Activated CD4-positive, CD25-positive, alpha-beta regulatory T cell (primary cell): ENCODE data around the gene CIAO3.
A peak's percentile ranks its signal among the peaks of the same experiment; 100 is the strongest.

Experiments used
- DNase-seq, 4 experiments: peaks; one replicate each; lab custom pipeline; 2025; lab: John Stamatoyannopoulos, UW

CIAO3 gene

DNA sequence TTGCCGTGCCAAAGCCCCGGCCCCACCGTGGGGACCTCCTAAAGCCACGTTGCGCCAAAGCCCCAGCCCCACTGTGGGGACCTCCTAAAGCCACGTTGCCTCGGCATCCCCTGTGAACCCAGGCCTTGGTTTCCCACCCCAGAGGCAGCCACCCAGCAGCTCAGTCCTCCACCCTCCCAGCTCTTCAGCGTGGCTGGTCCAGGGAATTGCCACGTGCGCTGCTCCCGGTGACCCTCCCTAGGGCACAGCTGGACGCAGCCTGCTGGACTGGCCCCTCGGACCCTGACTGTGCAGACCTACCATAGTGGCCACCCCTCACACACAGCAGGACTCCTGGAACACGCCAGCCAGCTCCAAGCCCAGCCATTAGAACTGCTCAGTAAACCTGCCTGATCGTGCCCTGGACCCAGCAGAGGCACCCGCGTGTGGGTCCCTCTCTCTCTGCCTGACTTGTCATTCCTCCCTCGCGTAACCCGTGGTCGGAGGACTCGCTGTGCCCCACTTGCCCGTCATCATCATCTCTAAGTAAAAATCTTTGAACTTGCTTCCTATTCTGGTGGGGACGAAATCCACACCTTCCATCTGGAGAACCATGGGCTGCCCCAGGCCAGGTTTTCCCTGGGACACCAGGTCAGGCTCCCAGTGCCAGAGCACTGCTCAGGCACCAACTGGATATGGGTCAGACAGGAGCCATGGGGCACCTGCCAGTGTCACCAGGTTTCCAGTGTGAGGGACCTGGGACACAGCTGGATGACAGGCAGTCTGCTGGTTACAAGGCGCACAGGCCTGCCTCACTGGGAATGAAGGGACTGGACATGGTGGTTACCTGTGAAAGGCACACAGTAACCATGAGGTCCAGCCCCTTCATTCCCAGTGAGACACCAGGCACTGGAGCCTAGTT is 5.6 kb downstream of the CIAO3 start:
- DNase-seq = no peak

DNA sequence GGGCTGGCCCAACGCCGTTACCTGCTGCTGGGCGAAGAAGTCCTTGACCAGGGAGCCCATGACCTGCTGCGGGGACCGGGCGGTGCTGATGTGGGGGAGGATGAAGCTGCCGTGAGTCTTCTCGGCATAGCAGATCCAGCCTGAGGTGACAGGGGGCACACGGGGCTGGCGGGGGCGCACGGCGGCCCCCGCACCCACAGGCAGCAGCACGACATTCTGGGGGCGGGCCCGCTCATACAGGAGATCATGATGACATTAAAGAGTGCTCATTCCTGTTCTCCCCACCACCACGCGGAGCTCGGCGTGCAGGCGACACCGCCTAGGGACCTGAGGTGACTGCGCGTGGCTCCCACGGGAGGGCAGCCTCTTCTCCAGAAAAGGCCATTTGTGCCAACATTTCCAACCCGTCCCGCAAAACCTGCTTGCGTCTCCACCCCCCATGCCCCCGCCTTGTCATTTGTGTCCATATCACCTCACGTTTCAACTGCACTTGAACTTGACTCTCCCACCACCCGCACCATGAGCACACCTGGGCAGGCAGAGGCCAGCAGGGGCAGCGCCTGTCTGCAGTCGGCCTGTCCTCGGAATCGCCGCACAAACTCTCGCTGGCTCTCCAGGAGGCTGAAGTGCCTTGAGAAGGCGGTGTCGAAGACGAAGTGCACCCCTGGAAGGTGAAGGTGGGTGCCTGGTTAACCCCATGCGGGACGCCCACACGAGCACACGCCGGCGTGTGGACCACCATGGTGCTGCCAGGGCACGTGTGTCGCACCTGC is 6.4 kb downstream of the CIAO3 start:
- no peak for DNase-seq

DNA sequence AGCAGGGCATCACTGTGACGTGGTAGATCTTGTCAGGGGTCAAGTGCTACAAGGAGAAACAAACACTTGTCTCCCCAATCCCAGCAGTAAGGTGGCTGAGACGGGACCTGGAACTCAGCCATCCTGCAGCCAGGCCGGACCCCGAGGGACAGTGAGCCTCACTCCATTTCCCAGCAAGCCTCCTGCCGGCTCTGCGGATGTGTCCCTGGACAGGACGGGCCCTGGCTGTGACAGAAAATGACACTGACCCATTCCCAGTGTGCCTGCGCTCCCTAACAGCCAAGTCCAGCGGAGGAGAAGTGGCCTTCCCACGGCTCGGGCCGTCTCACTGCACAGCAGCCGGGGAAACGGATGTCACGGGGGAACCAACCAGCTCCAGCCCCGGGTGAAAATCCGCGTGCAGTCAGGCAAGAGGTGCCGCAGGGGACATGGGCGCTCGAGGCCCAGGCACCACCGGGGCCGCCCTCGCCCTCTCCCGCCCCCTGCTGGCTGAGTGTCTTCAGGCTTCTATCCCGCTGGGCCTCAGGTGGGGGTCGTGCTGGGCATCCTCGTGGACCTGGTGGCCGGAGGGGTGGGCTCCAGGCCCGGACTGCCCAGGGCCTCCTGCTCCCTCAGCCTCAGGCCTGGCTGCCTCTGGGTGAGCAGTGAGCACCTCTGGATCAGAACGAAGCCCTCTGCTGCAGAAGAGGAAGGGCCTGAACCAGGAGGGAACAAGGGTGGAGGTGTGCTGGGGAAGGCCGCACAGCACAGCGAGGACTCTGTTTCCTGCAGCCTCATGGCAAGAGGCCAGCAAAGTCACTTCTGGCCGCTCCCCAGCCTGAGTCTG is 7.2 kb downstream of the CIAO3 start:
- DNase-seq = peak in 1 of 4 experiments; percentile 22

DNA sequence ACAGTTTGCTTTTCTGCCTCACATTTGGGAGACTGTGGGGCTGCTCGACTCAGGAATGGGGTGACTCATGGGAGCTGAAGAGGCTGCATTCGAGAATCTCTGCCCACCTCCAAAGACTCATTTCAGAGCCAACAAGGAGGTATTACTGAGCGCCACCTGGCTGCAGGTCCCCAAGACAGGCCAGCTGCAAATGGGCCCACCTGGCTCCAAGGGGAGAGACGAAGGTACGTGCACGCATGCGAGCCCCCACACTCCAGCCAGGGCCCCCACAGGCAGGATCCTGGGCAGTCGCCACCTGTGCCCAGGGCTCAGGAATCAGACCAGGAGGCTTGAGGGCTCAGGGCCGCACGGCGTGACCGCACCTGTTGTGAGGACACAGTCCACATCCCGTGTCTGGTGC is 7.9 kb downstream of the CIAO3 start:
- no peak for DNase-seq

DNA sequence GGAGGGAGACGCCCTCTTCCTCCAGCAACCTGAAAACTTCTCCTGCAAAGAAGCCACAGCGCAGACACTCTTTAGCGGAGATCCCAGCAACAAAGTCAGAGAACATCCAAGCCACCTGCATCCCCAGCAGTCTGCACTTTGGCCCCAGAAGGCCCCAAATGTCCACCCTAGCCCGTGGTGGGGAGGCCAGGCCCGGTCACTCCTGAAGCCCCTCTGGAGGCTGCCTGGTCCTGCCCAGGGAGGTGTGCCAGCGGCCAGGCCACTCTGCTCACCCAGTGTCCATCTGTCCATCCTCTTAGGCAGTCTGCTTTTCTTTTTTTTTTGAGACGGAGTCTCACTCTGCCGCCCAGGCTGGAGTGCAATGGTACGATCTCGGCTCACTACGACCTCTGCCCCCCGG is 8.5 kb downstream of the CIAO3 start:
- no peak for DNase-seq

DNA sequence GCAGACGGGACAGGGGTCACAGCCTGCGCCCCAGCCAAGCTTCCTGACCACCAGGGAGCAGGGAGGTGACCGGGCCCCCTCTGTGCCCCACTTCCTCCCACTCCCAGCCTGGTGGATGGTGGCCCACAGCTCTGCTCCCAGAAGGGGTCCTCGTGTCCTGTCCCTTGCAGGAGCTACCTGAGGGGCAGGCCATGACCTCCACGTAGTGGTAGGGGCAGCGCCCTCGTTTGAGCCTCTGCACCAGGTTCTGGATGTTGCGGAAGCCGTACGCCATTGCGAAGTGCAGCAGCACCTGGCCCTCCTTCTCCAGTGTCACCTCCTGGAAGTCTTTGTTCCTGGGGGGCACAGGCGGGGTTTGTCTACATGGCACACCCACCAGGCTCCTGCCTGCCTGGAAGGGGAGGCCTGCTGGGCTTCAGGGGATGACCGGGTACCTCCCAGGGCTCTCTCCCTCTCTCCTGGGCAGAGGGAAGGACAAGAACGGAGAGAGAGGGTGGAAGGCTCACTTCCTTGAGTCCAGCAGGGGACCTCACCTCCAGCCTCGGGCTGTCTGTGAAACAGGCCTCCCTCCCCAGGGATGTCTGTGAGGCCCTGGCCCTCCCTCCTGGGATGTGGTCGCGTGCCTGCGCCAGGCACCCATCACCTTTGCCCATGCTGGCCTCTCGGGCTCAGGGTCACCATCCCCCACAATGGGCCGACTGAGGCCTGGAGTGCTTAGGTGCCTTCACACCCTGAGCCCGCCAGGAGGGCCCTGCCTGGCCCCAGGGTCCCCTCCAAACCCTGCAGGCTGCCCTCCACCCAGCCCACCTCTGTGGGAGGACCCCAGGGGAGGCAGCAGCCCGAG is 9.9 kb downstream of the CIAO3 start:
- DNase-seq = no peak

GRCh38 chr16:729768-730665 is 10.8 kb downstream of the CIAO3 start:
- no peak for DNase-seq

DNA sequence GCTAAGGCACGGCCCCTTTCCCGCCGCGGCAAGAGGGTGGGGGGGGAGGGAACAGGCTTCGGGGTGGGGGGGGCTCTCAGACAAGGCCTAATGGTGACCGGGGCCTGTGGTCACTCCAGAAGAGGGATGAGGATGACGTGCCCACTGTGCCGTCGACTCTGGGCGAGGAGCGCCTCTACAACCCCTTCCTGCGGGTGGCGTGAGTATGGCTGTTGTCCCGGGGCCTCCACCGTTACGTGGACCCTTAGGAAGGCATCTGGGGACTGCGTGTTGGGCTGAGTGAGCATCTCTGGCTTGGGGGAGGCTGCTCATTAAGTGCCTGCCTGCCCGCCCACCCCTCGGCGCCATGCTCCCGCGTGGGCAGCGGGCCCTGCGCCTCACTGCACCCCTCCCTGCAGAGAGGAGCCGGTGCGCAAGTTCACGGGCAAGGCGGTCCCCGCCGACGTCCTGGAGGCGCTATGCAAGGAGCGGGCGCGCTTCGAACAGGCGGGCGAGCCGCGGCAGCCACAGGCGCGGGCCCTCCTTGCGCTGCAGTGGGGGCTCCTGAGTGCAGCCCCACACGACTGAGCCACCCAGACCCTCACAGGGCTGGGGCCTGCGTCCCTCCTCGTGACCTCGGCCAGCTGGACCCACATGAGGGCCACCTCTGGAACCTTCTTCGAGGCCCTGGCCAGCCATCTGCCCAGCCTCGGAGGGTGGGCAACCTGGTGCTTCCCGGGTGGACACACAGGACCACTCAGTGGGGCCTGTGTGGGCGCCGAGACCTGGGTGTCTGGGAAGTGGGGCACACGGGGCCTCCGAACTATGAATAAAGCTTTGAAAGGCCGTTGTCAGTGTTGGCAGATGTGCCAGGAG is 11.7 kb downstream of the CIAO3 start:
- no peak for DNase-seq

DNA sequence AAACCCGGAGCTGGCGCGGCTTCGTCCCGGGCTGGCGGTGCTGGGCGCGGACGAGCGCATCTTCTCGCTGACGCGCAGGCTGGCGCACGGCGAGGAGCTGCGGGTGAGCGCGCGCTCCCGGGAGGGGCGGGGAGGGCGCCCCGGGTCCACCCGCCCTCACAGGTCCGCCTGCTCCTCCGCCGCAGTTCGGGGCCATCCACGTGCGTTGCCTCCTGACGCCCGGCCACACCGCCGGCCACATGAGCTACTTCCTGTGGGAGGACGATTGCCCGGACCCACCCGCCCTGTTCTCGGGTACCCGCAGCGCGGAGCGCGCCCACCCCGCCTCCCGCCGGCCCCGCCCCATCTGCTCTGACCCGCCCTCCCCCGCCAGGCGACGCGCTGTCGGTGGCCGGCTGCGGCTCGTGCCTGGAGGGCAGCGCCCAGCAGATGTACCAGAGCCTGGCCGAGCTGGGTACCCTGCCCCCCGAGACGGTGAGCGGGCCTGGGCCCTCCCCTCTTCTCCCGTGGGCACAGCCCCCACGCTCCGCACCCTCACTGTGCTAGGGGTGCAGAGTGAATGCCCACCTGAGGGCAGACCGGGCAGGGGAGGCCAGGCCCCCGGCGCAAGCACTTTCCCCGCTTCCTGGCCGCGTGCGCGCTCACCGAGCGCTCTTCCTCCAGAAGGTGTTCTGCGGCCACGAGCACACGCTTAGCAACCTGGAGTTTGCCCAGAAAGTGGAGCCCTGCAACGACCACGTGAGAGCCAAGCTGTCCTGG is 12.5 kb downstream of the CIAO3 start:
- DNase-seq = peak in 2 of 4 experiments; percentile 36 to 38

DNA sequence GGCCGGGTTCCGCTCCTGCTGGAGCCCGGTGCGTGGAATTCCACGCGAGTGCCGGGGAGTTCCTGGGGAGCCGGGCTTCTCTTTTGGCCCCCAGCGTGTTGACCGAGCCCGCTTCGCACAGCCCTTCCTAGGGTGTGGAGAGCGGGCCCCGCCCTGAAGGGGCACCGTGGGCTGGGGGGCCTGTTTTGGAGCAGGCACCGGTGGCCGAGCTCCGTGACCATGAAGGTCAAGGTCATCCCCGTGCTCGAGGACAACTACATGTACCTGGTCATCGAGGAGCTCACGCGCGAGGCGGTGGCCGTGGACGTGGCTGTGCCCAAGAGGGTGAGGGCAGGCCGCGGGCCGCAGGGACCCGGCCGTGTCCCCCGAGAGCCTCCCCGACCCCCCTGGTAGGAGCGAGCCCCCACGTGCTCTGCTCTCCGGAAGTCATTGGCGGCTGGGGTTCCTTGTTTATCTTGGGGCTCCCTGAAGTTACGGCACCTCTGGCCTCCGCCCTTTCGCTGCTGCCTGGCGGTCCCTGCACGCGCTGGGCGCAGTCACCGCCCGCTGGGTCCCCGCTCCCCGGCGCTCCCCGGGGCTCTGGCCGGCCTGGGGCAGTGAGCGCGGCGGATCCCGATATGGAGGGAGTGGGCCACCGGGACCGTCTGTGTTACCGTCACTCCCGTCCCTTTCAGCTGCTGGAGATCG is 13.4 kb downstream of the CIAO3 start:
- DNase-seq = no peak

GRCh38 chr16:726438-727290 is 14.1 kb downstream of the CIAO3 start, which contains the start of the genes CCDC78 and HAGHL:
CCDC78 (minus strand) TSS chr16:726443; CDS start chr16:726367, 76 bp downstream.
HAGHL (plus strand) TSS chr16:727106; CDS start chr16:727510, 404 bp downstream.
- DNase-seq = peak in 3 of 4 experiments; percentile 42 to 52 (median 49)

GRCh38 chr16:726188-726437 is 14.7 kb downstream of the CIAO3 start:
- no peak for DNase-seq

DNA sequence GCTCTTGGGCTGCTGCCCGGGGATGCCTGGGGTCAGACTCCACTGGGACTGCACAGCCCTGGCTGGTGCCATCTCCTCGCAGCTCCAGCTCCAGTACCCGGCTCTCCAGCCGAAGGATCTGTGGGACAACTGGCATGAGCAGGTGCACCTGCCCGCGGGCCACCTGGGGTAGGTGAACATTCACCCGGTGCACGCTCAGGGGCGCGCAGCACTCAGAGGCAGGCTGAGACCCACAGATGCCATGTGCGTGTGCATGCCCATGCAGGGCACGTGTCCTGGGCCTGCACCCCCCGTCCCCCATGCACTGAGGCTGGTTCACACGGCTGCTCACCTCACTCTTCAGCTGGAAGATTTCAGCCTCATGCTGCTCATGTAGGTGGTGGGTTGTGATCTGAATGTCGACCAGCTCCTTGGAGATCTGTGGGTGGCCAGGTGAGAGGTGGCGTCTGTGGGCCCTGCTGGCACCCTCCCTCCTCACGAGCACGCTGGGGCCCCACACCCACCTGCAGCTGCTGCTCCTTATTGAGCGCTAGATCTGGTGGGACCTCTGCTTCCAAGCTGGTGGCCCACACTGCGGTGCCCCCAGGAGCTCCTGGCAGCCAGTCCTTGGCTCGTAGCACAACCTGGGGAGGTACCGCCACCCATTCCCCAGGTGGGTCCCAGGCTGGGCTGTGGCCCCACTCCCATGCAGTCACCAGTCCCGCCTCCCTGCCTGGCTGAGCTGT is 15.2 kb downstream of the CIAO3 start:
- no peak for DNase-seq

GRCh38 chr16:725041-725376 is 15.8 kb downstream of the CIAO3 start:
- DNase-seq = no peak

DNA sequence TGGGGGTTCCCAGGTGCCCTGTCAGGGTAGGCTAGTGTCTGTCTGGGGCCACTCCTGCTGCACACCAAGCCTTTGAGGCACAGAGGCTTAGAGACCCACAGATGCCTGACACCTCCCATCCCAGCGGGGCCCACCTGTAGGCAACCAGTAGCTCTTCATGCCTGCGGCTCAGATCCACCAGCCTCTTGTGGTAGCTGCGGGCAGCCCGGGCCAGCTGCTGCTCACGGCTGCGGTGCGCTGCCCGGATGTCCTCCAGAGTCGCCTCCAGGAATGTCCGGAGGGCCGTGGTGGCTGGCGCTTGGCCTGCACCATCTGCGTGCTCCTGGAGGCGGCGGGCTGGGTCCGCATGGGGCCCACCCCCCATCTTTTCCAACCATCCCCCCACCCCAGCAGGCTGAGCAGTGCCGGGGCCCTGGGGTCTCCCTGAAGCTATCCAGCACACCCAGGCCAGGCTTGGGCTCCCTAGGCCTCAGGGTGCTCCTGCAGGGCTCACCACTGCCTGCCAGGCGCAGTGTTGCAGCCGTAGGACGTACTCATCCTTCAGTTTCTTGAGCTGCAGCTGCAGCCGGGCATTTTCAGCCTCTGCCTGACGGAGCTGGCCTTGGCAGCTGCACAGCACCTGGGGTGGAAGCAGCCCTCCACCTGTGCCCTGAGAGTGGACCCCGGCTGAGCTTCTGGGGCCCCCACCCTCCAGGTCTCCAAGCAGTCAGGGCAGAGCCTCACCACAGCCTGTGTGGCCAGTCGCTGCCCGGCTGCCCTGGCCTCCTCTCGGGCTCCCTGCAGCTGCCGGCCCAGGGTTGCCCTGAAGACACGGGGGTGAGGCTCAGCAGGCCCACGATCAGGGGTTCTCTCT is 16.4 kb downstream of the CIAO3 start:
- no peak for DNase-seq

DNA sequence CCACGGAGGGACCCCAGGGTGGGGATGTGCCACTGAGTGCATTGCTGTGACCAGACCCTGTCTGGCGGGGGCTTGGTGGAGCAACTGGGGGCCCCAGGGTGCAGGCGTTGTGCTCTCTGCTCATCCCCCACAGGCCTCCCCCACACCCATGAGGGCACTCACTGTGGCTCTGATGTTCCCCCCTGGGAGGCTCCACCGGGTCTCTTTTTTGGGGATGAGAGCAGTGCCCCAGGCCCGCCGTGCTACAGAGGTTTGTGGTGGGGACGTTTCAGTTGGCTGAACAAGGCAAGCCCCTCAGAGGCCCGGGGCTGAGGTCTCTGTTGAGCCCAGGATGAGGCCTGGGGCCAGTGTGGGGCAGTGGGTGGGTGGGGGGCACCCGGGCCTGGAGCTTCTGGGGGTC is 17.1 kb downstream of the CIAO3 start:
- DNase-seq = no peak
